OCI-LY3 (cell line): Measurements from ENCODE around the gene CD2AP.

Source experiments
- H2AFZ ChIP-seq: fragments of 200-600, 300-600 bp; shearing (Covaris generic); 2 replicates; pipeline ENCODE4 v1.6.0; 2014; ENCODE audit warnings: antibody characterized with exemption, low read depth, low read length
- H3K27ac ChIP-seq: fragments of 200-600, 300-600 bp; sonication (generic); 2 replicates; pipeline ENCODE4 v1.5.1; 2014; ENCODE audit warnings: mild to moderate bottlenecking, low read length, moderate library complexity, mixed read lengths
- H3K27me3 ChIP-seq: fragments of 200-600, 300-600 bp; sonication (generic); 2 replicates; pipeline ENCODE4 v1.6.1; 2014; ENCODE audit warnings: low read depth, low read length, mixed read lengths
- H3K36me3 ChIP-seq: fragments of 200-600, 300-600 bp; sonication (generic); replicated peaks from 2 replicates; pipeline ENCODE3; 2014; ENCODE audit warnings: low read depth, low read length, mixed read lengths
- H3K4me1 ChIP-seq: fragments of 300-600, 200-600 bp; sonication (generic); 2 replicates; pipeline ENCODE4 v1.6.1; 2014; ENCODE audit warnings: low read length, mixed read lengths
- H3K4me2 ChIP-seq: fragments of 200-600, 300-600 bp; sonication (generic); 2 replicates; pipeline ENCODE4 v1.6.1; 2014; ENCODE audit warnings: low read length, mixed read lengths
- H3K4me3 ChIP-seq: fragments of 300-600, 200-600 bp; sonication (generic); 2 replicates; pipeline ENCODE4 v1.5.1; 2014; ENCODE audit warnings: antibody characterized with exemption, mild to moderate bottlenecking, low read length, moderate library complexity
- H3K79me2 ChIP-seq: fragments of 300-600, 200-600 bp; shearing (Covaris generic); 2 replicates; pipeline ENCODE4 v1.6.1; 2014; ENCODE audit warnings: mild to moderate bottlenecking, low read length, mixed read lengths
- H3K9ac ChIP-seq: fragments of 300-600, 200-600 bp; shearing (Covaris generic); 2 replicates; pipeline ENCODE4 v1.6.0; 2014; ENCODE audit warnings: mild to moderate bottlenecking, low read length, moderate library complexity
- H3K9me3 ChIP-seq: fragments of 200-600, 300-600 bp; shearing (Covaris generic); 2 replicates; pipeline ENCODE4 v1.6.1; 2014; ENCODE audit warnings: low read length, mixed read lengths; ENCODE audit not compliant: insufficient read depth
- H4K20me1 ChIP-seq: fragments of 200-600, 300-600 bp; sonication (generic); 2 replicates; pipeline ENCODE4 v1.6.1; 2016; ENCODE audit warnings: low read length, mixed read lengths; ENCODE audit not compliant: insufficient read depth
- CTCF ChIP-seq: fragments of 200-600, 300-600 bp; sonication (generic); IDR thresholded peaks from 2 replicates; pipeline ENCODE4 v1.5.1; 2014; ENCODE audit warnings: antibody characterized with exemption, low read length, low read depth
- EZH2phosphoT487 ChIP-seq: fragments of 200-600 bp; shearing (Covaris generic); IDR thresholded peaks from 2 replicates; pipeline ENCODE4 v1.6.1; 2018; ENCODE audit warnings: antibody characterized with exemption, mixed run types, low read depth

CD2AP gene

GRCh38 chr6:47654255-47654654 is 176.7 kb downstream of the CD2AP start:
- Histone ChIP-seq H3K36me3 (peaks cover 12% of the 10 kb centered on the region), H3K27me3 (no peaks in the 10 kb centered on the region), H3K79me2 (no peaks in the 10 kb centered on the region), H4K20me1 (no peaks in the 10 kb centered on the region), H3K4me3 (no peak overlapping the region), H3K27ac (no peak overlapping the region), H3K9me3 (no peaks in the 10 kb centered on the region), H3K4me1 (peaks cover 33% of the 10 kb centered on the region), H3K4me2 (no peak overlapping the region), H3K9ac (no peak overlapping the region), H2AFZ (no peak overlapping the region)
- TF ChIP-seq CTCF (no peak), EZH2phosphoT487 (no peak)

- Histone ChIP-seq H3K79me2 (no peaks in the 10 kb centered on the region), H3K4me2 (no peak overlapping the region), H3K36me3 (peaks cover 3% of the 10 kb centered on the region), H2AFZ (no peak overlapping the region), H3K9me3 (no peaks in the 10 kb centered on the region), H4K20me1 (no peaks in the 10 kb centered on the region), H3K9ac (no peak overlapping the region), H3K27me3 (no peaks in the 10 kb centered on the region), H3K4me1 (peaks cover 18% of the 10 kb centered on the region), H3K27ac (no peak overlapping the region), H3K4me3 (no peak overlapping the region)
- TF ChIP-seq CTCF (no peak), EZH2phosphoT487 (no peak)
These were observed 178.4 kb downstream of the CD2AP start for GRCh38 chr6:47655719-47656595.

- H3K4me3 ChIP-seq: no peak overlapping the region
- H3K79me2 ChIP-seq: no peaks in the 10 kb centered on the region
- H3K36me3 ChIP-seq: no peaks in the 10 kb centered on the region
- peaks cover 4% of the 10 kb centered on the region; the same call in 1 of the 2 replicates for H3K4me1 ChIP-seq
- no peak overlapping the region for H2AFZ ChIP-seq
- no peak overlapping the region for H3K9ac ChIP-seq
- H3K27ac ChIP-seq: no peak overlapping the region
- no peaks in the 10 kb centered on the region for H3K9me3 ChIP-seq
- H4K20me1 ChIP-seq: no peaks in the 10 kb centered on the region
- no peaks in the 10 kb centered on the region for H3K27me3 ChIP-seq
- no peak overlapping the region for H3K4me2 ChIP-seq
- no peak for TF ChIP-seq EZH2phosphoT487
- TF ChIP-seq CTCF: no peak
These were observed 184.4 kb downstream of the CD2AP start for GRCh38 chr6:47661960-47662359.

- Histone ChIP-seq H3K4me2 (no peak overlapping the region), H3K9me3 (no peaks in the 10 kb centered on the region), H3K4me3 (no peak overlapping the region), H3K27me3 (no peaks in the 10 kb centered on the region), H2AFZ (no peak overlapping the region), H3K36me3 (no peaks in the 10 kb centered on the region), H3K9ac (no peak overlapping the region), H4K20me1 (no peaks in the 10 kb centered on the region), H3K79me2 (no peaks in the 10 kb centered on the region), H3K27ac (no peak overlapping the region), H3K4me1 (peaks cover 10% of the 10 kb centered on the region; the same call in 1 of the 2 replicates)
- TF ChIP-seq CTCF (no peak), EZH2phosphoT487 (no peak)
These were observed 186.1 kb downstream of the CD2AP start for GRCh38 chr6:47663462-47664216.
